Measurements from ENCODE around the gene ZNF536.

DNA sequence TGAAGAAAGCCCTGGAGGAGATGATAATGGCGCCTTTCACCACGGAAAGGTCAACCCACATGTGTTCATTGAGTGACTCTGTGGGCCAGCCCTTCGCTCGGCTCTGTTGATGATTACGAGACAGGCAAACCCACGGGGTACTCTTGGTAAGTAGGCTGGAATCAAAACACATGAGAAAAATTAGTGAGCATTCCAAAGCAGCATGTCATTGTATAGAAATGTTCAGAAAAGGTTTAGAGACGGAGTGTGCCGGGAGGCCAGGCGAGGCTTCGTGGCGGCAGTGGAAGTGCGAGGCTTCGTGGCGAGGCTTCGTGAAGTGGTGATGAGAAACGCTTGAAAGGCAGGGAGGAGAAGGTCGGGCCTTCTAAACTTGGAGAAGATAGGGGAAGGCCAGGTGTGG, 144.3 kb downstream of the ZNF536 start:
- TF ChIP-seq POLR2A (IDR thresholded peaks at IDR 0.05) (no peak), CTCF (IDR thresholded peaks at IDR 0.05) (no peak)

Data from esophagus squamous epithelium (tissue), 4 donors.